K562 (cell line): ENCODE data around the gene LCA5. TPM values are rescaled to one million over a fixed set of nuclear protein-coding genes. Genes with fewer than 3 reads are reported as not detected.

ENCODE experiments used
- ATF3 ChIP-seq, 2 experiments: fragments of 450-650 bp in 1 of 2; sonication (generic) in 1 of 2; formaldehyde crosslinking in 1 of 2; IDR thresholded peaks in 1 of 2; conservative IDR thresholded peaks in 1 of 2; 2 replicates each; pipeline versions ENCODE4 v1.6.1 to v1.8.1; 2016 to 2023; ENCODE audit warnings: mild to moderate bottlenecking in 2 of 2, moderate library complexity in 2 of 2, inconsistent platforms in 1 of 2, missing genetic modification reagents in 1 of 2
- BRD9 ChIP-seq: fragments of 450-650 bp; IDR thresholded peaks from 2 replicates; pipeline ENCODE4 v1.6.1; 2018; ENCODE audit warnings: low read depth; ENCODE audit not compliant: partially characterized antibody
- CBX3 ChIP-seq, 2 experiments: IDR thresholded peaks; 1 replicate in 1 of 2; 2 replicates in 1 of 2; pipeline ENCODE4 v1.6.1; 2012; ENCODE audit warnings: inconsistent platforms in 2 of 2, low read length in 2 of 2, borderline replicate concordance in 1 of 2, control low read depth in 1 of 2
- ETV1 ChIP-seq: fragments of 450-650 bp; conservative IDR thresholded peaks from 2 replicates; pipeline ENCODE4 v1.6.1; 2016; ENCODE audit warnings: missing genetic modification characterization, control low read depth, low read depth, missing compliant biosample characterization
- ETV6 ChIP-seq, 3 experiments: fragments of 150-350 bp in 1 of 3; sonication (generic) in 1 of 3; formaldehyde crosslinking in 1 of 3; IDR thresholded peaks; 2 replicates each; pipeline versions ENCODE4 v1.6.1 to v1.8.0; 2014 to 2022; ENCODE audit warnings: borderline replicate concordance in 2 of 3, low read depth in 2 of 3, antibody characterized with exemption in 1 of 3, low read length in 1 of 3, mild to moderate bottlenecking in 1 of 3, missing genetic modification reagents in 1 of 3
- FOXJ3 ChIP-seq: sonication (generic); formaldehyde crosslinking; IDR thresholded peaks from 2 replicates; pipeline ENCODE4 v1.4.0; 2020; ENCODE audit warnings: mild to moderate bottlenecking, missing genetic modification reagents
- GABPB1 ChIP-seq: sonication (generic); formaldehyde crosslinking; IDR thresholded peaks from 2 replicates; pipeline ENCODE4 v1.8.0; 2022; ENCODE audit warnings: mild to moderate bottlenecking, missing genetic modification reagents
- GTF2E2 ChIP-seq: fragments of 200-800 bp; sonication (Bioruptor generic); IDR thresholded peaks from 2 replicates; pipeline ENCODE4 v1.6.1; 2016; ENCODE audit warnings: missing genetic modification characterization, missing compliant biosample characterization
- LEF1 ChIP-seq: fragments of 450-650 bp; IDR thresholded peaks from 2 replicates; pipeline ENCODE4 v1.6.1; 2016; ENCODE audit warnings: mild to moderate bottlenecking
- NBN ChIP-seq: fragments of 450-650 bp; IDR thresholded peaks from 2 replicates; pipeline ENCODE4 v1.6.1; 2016; ENCODE audit warnings: low read depth, mild to moderate bottlenecking
- NCOA4 ChIP-seq: fragments of 450-650 bp; IDR thresholded peaks from 2 replicates; pipeline ENCODE4 v1.6.1; 2018; ENCODE audit warnings: mild to moderate bottlenecking; ENCODE audit not compliant: partially characterized antibody
- NFRKB ChIP-seq: fragments of 450-650 bp; IDR thresholded peaks from 2 replicates; pipeline ENCODE4 v1.6.1; 2016; ENCODE audit warnings: low read depth
- NFXL1 ChIP-seq: fragments of 450-650 bp; formaldehyde crosslinking; IDR thresholded peaks from 2 replicates; pipeline ENCODE4 v1.4.0; 2021; ENCODE audit warnings: mild to moderate bottlenecking
- PREB ChIP-seq: sonication (generic); formaldehyde crosslinking; IDR thresholded peaks from 2 replicates; pipeline ENCODE4 v1.8.1; 2023; ENCODE audit warnings: mild to moderate bottlenecking, missing genetic modification reagents
- SRSF9 ChIP-seq: fragments of 200-400 bp; formaldehyde crosslinking; IDR thresholded peaks from 2 replicates; pipeline ENCODE4 v1.6.1; 2017; ENCODE audit warnings: low read depth, low read length, borderline replicate concordance
- ZBED1 ChIP-seq: IDR thresholded peaks from 2 replicates; pipeline ENCODE4 v1.6.1; 2014
- ZBTB1 ChIP-seq: sonication (generic); formaldehyde crosslinking; IDR thresholded peaks from 2 replicates; pipeline ENCODE4 v1.8.1; 2023; ENCODE audit warnings: missing genetic modification reagents, low read depth, mild to moderate bottlenecking, borderline replicate concordance
- ZBTB34 ChIP-seq: fragments of 250-450 bp; sonication (Bioruptor Pico); IDR thresholded peaks from 2 replicates; pipeline ENCODE4 v1.8.0; 2021; ENCODE audit warnings: mild to moderate bottlenecking, moderate library complexity
- ZEB2 ChIP-seq: fragments of 450-650 bp; IDR thresholded peaks from 2 replicates; pipeline ENCODE4 v1.6.1; 2016
- ZFPM2 ChIP-seq: fragments of 250-450 bp; sonication (Bioruptor Pico); IDR thresholded peaks from 2 replicates; pipeline ENCODE4 v1.5.1; 2022; ENCODE audit warnings: mild to moderate bottlenecking
- ZNF274 ChIP-seq: IDR thresholded peaks from 2 replicates; pipeline ENCODE4 v1.6.1; 2011; ENCODE audit warnings: low read depth, mild to moderate bottlenecking, low read length, moderate library complexity, borderline replicate concordance
- ZNF395 ChIP-seq: fragments of 200-800 bp; sonication (Bioruptor generic); IDR thresholded peaks from 2 replicates; pipeline ENCODE4 v1.6.1; 2017; ENCODE audit warnings: missing genetic modification characterization, missing compliant biosample characterization
- ZNF778 ChIP-seq: fragments of 450-650 bp; formaldehyde crosslinking; IDR thresholded peaks from 2 replicates; pipeline ENCODE4 v1.4.0; 2020; ENCODE audit warnings: mild to moderate bottlenecking, moderate library complexity
- polyA plus RNA-seq, 8 experiments: library from polyadenylated mRNA; depleted of rRNA in 4 of 8; stranded (reverse) in 5 of 8; unstranded in 3 of 8; fragments of >200 nt; fragmentation: Nextera tagmentation in 2 of 8; fragmentation: Illumina TruSeq in 1 of 8; extraction: Ambion mirVana in 2 of 8; extraction: Trizol in 1 of 8; gene quantifications; 2 replicates each; pipeline versions ENCODE4 v1.2.1 to v1.2.3, GENCODE V29; 2011 to 2014; ENCODE audit warnings: inconsistent platforms in 1 of 8, missing spikeins in 1 of 8
- total RNA-seq, 7 experiments: library from RNA; depleted of rRNA in 6 of 7; stranded (reverse); fragments of >200 nt in 6 of 7; fragmentation: Illumina TruSeq in 2 of 7; extraction: Trizol in 2 of 7; gene quantifications; 2 replicates each; pipeline versions ENCODE4 v1.2.1 to v1.2.3, GENCODE V29; 2011 to 2021; ENCODE audit warnings: low replicate concordance in 1 of 7

The LCA5 gene
- total and polyA plus RNA-seq, 9 of the 15 experiments (the other 6 are each of a cell fraction or from before 2014, with no cell fraction given): 1.0 to 3.4 (median 1.8) TPM

GRCh38 chr6:79536954-79537747, at the start of gene LCA5 (continued):
- TF ChIP-seq BRD9: peak; percentile 69
- TF ChIP-seq ZBTB1: peak; percentile 81; the same call in 1 of the 2 replicates
- TF ChIP-seq ZBED1: no peak
- TF ChIP-seq ETV1 (tag): no peak
- no peak for TF ChIP-seq NCOA4
- no peak for TF ChIP-seq ZNF778 (CRISPR knock-in tag)
- TF ChIP-seq SRSF9: no peak
- TF ChIP-seq ZNF274: no peak
- no peak for TF ChIP-seq GTF2E2 (tag)
- TF ChIP-seq CBX3 (IDR thresholded peaks at IDR 0.05; ENCODE audit: borderline replicate concordance in 1 of 2, low read length in 2 of 2): peak in 1 of 2 experiments; percentile 27; a peak in 1 of 3 replicates
- TF ChIP-seq NFXL1: no peak
- no peak for TF ChIP-seq ATF3 (IDR thresholded peaks at IDR 0.05)
- TF ChIP-seq ATF3 (CRISPR knock-in tag; conservative IDR thresholded peaks at IDR 0.05): 0 out of 2 replicates have a peak, but pooled peaks have one; percentile 52
- TF ChIP-seq ZEB2: peak; percentile 85; the same call in 1 of the 2 replicates
- peak; percentile 17; the same call in 1 of the 2 replicates for TF ChIP-seq NBN
- peak; percentile 13; the same call in 1 of the 2 replicates for TF ChIP-seq GABPB1 (CRISPR knock-in tag)
- TF ChIP-seq LEF1: 0 out of 2 replicates have a peak, but pooled peaks have one; percentile 2
- no peak for TF ChIP-seq ZNF395 (CRISPR knock-in tag)
- no peak for TF ChIP-seq ZBTB34 (CRISPR knock-in tag)
- TF ChIP-seq ETV6 (IDR thresholded peaks at IDR 0.05; ENCODE audit: borderline replicate concordance in 1 of 2, low read depth in 2 of 2, low read length in 1 of 2): no peak
- TF ChIP-seq ETV6 (CRISPR knock-in tag; IDR thresholded peaks at IDR 0.05; ENCODE audit: borderline replicate concordance): no peak
- no peak for TF ChIP-seq FOXJ3 (CRISPR knock-in tag)
- TF ChIP-seq NFRKB: peak; percentile 72
- no peak for TF ChIP-seq PREB
- no peak for TF ChIP-seq ZFPM2 (CRISPR knock-in tag)
